ENCODE results near the gene ZNF205. TPM values are rescaled to one million over a fixed set of nuclear protein-coding genes. Genes with fewer than 3 reads are reported as not detected.

Gene ZNF205
- total and polyA plus RNA-seq, 9 of the 15 experiments (the other 6 are each of a cell fraction or from before 2014, with no cell fraction given), result 2.4 to 11.8 (median 5.1) TPM; not detected in 2

DNA sequence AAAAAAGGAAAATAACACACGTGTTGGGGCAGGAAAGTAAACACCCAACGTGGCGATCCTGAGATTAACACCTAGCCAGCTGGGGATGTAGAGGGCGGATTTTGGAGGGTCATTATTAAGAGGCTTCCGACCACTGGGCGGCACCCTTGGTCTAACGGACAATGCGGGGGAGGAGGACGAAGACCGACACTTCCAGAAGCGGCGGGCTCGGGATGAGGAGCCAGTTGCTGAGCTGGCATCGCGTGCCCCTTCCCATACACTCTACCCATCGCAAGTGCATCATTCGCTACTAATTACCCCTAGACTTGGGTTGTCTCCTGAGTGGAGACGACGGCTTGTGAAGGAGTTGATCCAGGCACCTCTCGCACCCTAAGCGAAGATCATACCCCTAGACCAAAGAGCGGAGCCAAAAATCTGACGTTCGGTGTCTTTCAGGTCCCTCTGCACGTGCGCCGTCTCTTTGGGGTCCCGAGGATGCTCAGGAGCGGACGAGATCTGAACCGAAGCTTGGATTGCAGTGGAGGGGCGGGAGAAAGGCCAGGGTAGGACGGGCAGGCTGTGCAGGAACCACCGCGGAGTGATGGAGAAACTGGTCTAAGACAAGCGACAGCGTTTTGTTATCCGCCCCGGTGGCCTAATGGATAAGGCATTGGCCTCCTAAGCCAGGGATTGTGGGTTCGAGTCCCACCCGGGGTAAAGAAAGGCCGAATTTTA lies 40.0 kb downstream of the ZNF205 start (continued):
- TF ChIP-seq, protein P1, sequence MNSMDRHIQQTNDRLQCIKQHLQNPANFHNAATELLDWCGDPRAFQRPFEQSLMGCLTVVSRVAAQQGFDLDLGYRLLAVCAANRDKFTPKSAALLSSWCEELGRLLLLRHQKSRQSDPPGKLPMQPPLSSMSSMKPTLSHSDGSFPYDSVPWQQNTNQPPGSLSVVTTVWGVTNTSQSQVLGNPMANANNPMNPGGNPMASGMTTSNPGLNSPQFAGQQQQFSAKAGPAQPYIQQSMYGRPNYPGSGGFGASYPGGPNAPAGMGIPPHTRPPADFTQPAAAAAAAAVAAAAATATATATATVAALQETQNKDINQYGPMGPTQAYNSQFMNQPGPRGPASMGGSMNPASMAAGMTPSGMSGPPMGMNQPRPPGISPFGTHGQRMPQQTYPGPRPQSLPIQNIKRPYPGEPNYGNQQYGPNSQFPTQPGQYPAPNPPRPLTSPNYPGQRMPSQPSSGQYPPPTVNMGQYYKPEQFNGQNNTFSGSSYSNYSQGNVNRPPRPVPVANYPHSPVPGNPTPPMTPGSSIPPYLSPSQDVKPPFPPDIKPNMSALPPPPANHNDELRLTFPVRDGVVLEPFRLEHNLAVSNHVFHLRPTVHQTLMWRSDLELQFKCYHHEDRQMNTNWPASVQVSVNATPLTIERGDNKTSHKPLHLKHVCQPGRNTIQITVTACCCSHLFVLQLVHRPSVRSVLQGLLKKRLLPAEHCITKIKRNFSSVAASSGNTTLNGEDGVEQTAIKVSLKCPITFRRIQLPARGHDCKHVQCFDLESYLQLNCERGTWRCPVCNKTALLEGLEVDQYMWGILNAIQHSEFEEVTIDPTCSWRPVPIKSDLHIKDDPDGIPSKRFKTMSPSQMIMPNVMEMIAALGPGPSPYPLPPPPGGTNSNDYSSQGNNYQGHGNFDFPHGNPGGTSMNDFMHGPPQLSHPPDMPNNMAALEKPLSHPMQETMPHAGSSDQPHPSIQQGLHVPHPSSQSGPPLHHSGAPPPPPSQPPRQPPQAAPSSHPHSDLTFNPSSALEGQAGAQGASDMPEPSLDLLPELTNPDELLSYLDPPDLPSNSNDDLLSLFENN (IDR thresholded peaks at IDR 0.05; ENCODE audit: low read depth in 2 of 2, low read length in 2 of 2), result peak in 1 of 2 experiments; percentile 22; a peak in 1 of 4 replicates
- TF ChIP-seq MEF2A (IDR thresholded peaks at IDR 0.05; ENCODE audit: control insufficient read depth, low read depth, low read length) (no peak), SMARCC2 (IDR thresholded peaks at IDR 0.05; ENCODE audit: low read depth) (no peak), NELFE (IDR thresholded peaks at IDR 0.05; ENCODE audit: insufficient read depth, insufficient read length) (no peak), ZNF764 (CRISPR knock-in tag; IDR thresholded peaks at IDR 0.05; ENCODE audit: low read depth) (no peak; the same call in 1 of the 2 replicates), ZNF830 (CRISPR knock-in tag; IDR thresholded peaks at IDR 0.05) (no peak), RBM39 (optimal IDR thresholded peaks at IDR 0.05; ENCODE audit: low read depth, low read length) (no peak), ZNF232 (CRISPR knock-in tag; IDR thresholded peaks at IDR 0.05) (no peak), PTTG1 (tag; IDR thresholded peaks at IDR 0.05; ENCODE audit: low read depth) (no peak), MAFK (IDR thresholded peaks at IDR 0.05; ENCODE audit: low read length) (peak; percentile 4; the same call in 1 of the 2 replicates), ZNF436 (CRISPR knock-in tag; IDR thresholded peaks at IDR 0.05) (no peak), SMC3 (conservative IDR thresholded peaks at IDR 0.05; ENCODE audit: insufficient read depth, low read depth, low read length) (peak; percentile 33; the same call in 1 of the 2 replicates), SNRNP70 (optimal IDR thresholded peaks at IDR 0.05; ENCODE audit: low read depth, low read length) (no peak), ZZZ3 (IDR thresholded peaks at IDR 0.05) (no peak)
- TF ChIP-seq, protein P2, sequence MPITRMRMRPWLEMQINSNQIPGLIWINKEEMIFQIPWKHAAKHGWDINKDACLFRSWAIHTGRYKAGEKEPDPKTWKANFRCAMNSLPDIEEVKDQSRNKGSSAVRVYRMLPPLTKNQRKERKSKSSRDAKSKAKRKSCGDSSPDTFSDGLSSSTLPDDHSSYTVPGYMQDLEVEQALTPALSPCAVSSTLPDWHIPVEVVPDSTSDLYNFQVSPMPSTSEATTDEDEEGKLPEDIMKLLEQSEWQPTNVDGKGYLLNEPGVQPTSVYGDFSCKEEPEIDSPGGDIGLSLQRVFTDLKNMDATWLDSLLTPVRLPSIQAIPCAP (CRISPR knock-in tag; IDR thresholded peaks at IDR 0.05; ENCODE audit: borderline replicate concordance), result 0 out of 2 replicates have a peak, but pooled peaks have one; percentile 20
- TF ChIP-seq, protein P3, sequence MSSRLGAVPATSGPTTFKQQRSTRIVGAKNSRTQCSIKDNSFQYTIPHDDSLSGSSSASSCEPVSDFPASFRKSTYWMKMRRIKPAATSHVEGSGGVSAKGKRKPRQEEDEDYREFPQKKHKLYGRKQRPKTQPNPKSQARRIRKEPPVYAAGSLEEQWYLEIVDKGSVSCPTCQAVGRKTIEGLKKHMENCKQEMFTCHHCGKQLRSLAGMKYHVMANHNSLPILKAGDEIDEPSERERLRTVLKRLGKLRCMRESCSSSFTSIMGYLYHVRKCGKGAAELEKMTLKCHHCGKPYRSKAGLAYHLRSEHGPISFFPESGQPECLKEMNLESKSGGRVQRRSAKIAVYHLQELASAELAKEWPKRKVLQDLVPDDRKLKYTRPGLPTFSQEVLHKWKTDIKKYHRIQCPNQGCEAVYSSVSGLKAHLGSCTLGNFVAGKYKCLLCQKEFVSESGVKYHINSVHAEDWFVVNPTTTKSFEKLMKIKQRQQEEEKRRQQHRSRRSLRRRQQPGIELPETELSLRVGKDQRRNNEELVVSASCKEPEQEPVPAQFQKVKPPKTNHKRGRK (tag; IDR thresholded peaks at IDR 0.05), result no peak
- TF ChIP-seq, protein P4, sequence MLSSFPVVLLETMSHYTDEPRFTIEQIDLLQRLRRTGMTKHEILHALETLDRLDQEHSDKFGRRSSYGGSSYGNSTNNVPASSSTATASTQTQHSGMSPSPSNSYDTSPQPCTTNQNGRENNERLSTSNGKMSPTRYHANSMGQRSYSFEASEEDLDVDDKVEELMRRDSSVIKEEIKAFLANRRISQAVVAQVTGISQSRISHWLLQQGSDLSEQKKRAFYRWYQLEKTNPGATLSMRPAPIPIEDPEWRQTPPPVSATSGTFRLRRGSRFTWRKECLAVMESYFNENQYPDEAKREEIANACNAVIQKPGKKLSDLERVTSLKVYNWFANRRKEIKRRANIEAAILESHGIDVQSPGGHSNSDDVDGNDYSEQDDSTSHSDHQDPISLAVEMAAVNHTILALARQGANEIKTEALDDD (IDR thresholded peaks at IDR 0.05), result no peak; the same call in none of the 2 replicates
